Activated CD8-positive, alpha-beta memory T cell treated with anti-CD3 and anti-CD28 coated beads for 24 hours (primary cell): Measurements from ENCODE around the gene FAM110A.
"Not testable (repeated sequence)": the region's sequence is repeated elsewhere in the genome, so short reads cannot be mapped to it uniquely, and the experiment has no call there.

Experiments used
- DNase-seq: peaks from one replicate; pipeline ENCODE4 v3.0.0-alpha.2; 2020

Gene FAM110A

DNA sequence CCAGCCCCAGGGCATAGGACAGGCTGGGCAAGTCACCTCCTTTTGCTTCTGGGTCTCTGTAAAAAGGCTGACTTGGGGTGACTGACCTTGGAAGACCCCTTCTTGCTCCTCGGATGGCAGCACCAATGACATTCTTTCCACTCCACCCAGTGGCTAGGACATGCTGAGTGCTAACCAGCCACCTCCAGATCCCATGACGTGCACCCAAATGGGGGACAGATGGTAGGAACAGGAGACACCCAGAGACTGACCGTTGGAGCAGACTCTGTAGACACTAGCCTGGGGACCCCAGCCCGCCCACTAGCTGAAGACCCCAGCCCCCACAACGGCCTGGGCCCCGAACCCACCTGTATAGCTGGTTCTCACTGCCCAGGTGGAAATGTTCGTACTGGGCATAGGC, 44.3 kb downstream of the FAM110A start:
- no peak for DNase-seq

DNA sequence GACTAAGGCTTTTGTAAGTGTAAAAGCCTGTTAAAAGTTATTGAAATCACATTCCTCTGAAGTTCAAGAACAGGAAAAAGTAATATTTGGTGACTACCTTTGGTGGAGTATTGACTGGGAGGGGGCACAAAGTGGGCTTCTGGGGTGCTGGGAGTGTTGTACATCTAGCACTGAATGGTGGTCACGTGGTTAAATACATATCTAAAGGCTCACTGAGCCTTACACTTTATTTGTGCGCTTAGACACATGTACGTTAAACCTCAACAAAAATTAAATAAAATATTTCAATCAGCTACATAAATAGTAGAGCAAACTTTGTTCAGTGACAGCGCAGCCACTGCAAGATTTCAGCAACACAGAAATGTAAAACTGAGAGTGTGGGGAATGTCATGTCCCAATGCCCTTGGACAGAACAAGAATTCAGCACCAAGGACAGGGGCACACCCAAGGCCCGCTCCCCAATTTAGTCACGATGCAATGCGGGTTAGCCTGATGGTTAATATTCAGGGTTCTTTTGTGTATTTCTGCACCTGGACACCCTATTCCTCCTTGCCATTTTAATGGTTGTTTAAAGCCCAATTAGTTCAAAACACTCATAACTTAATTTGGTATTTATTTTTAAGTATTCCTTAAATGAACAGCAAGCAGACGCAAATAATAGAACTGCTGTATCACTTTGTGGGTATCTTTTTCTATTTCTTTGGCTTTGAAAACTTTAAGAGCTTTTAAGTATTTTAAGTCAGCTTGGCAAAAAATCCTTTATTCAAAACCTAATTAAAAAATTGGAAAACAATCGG, 45.2 kb downstream of the FAM110A start:
- DNase-seq: no peak

DNA sequence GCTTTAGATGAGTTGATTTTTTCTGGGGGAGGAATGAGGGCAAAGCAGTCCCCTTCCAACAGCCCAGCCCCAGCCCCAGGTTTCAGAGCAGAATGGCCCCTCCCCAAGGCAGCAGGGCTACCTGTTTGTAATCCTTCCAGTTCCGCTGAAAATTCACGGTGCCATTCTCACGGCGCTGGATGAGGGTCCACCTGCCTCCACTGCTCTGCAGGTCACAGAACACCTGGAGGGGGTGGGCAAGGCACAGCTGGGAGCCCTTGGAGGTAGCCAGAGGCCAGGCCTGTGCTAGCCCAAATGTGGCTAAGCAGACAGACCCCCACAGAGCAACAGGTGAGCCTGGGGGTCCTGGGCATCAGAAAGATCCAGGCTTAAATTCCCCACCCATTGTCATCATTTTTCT, 46.1 kb downstream of the FAM110A start:
- no peak for DNase-seq

DNA sequence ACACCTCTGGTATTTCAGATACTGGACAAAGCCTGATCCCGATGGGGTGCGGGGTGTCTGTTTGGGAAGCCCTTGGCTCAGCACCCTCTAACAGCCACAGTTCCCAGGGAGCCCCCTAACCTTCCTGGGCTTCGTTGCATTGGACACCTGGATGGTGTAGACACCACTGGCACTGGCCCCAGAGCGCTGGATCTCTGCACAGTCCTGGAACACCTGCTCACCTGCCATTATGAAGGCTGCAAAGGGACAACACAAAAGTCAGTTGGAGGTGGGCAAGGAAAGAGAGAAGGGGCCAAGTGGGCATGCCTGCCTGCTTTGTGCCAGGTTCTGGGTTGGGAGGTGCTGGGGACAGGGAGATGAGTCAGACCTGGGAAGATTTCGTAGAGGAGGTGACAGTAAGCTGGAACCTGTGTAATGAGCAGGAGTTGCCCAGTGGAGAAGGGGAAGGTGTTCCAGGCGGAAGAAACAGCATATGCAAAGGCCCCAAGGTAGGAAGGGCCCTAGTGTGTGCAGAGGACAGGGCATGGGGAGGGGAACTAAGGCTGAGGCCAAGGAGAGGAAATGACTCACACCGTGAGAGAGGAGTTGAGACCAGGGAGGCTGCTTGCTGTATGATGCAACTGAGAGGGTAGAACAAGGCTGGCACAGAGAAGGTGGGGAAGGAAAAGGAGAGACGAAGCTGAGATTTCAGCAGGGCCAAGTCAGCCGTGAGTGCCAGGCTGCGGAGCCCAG, 47.7 kb downstream of the FAM110A start:
- DNase-seq: no peak

DNA sequence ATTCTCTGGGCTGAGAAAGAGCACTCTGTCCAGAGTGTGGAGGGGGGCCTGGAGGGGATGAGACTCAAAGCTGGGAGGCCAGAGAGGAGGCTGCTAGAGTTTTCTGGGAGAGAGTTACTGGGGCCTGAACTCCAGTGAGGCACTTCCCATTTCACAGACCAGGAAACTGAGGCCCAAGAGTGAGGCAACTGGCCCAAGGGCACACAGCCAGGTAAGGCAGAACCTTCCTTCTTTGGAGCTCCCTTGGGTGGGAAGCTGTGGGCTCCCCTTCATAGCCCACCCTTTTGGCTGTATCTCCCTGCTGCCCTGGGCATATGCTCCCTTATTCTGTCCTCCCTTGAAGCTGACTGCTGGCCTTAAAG, 48.2 kb downstream of the FAM110A start:
- DNase-seq: no peak

DNA sequence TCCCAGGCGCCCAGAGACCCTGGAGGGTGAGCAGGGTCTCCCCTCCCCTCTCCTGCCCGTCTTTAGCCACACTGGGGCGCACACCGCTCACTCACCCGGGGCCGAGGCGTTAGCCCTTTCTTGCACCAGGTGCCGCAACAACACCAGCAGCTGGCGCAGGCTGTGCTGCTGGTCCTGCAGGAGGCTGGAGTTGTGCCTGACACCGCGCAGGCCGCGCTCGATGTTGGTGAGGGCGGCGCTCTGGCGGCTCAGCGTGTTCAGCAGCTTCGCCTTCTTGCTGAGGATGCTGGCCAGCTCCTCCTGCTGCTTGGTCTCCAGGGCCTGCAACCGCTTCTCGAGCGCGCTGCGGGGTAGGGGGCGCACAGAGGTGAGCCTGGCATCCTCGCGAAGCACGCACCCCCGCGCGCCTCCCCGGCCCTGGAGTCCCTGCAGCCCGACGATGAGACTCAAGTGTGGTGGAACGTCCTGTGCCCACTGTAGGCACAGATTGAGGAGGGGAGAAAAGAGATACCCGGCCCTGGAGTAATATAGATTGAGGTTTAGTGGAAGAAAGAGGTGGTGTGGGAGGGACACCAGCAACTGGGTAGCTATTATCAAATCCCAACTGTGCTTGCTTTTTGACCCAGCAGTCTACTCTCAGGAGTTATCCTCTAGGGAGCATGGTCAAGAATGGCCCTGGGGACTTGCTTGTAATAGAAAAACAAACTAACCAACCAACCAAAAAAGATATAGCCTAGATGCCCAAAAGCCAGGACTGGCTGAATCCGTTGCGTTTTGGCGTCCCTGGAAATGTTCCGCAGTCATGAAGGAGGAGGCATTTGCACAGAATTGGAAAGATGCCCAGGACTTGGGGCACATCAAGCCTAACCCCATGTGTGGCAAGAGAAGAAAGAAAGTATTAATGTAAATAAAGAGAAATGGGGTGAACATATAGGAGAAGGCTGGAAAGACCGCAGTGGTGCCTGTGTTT, 51.8 kb downstream of the FAM110A start:
- no peak for DNase-seq

DNA sequence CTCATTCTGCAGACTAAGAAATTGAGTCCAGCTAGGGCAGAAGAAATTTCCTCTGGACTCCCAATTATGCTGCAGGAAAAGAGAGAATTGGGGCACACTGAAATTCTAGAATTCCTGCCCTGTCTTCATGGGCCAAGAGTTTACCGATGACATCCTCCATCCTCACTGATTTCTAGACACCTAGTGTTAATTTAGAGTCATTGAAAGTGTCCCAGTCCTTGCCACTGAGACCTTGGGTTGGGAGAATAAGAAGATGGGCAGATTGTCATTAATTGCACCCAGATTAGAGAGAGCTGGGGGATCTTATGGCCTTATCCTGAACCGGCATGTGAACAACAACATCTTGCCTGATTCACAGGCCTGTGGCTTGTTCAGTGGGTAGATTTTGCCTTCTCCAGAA, 53.6 kb downstream of the FAM110A start:
- DNase-seq: no peak

DNA sequence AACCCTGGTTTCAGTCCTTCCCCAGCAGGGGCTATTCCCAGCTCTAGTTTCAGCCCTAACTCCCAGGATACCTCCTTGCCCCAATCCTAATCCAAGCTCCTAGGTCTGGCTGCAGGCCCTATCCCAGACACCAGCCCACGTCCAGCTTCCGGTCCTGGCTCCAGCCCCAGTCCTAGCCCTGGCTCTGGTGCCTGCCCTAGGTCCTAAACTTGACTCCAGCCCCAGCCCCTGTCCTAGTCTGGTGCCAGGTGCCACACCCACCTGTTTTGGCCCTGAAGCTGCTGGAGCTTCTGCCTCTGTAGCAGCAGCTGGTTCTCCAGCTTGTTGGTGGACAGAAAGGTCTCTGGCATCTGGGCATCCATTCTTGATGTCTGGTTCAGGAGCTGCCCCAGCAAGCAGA, 54.5 kb downstream of the FAM110A start:
- no peak for DNase-seq

DNA sequence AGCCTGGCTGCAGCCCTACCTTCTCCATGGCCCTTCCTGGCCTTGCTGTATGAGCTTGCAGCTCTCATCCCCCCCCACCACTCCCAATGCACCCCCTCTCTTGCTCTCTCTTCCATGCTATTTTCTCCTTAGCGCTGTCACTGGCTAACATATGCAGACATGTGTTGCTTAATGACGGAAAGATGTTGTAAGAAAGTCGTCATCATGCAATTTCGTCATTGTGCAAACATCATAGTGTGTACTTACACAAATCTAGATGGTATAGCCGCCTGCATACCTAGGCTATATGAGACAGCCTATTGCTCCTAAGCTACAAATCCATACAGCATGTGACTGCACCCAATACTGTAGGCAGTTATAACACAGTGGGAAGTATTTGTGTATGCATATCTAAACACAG, 55.6 kb downstream of the FAM110A start:
- no peak for DNase-seq

DNA sequence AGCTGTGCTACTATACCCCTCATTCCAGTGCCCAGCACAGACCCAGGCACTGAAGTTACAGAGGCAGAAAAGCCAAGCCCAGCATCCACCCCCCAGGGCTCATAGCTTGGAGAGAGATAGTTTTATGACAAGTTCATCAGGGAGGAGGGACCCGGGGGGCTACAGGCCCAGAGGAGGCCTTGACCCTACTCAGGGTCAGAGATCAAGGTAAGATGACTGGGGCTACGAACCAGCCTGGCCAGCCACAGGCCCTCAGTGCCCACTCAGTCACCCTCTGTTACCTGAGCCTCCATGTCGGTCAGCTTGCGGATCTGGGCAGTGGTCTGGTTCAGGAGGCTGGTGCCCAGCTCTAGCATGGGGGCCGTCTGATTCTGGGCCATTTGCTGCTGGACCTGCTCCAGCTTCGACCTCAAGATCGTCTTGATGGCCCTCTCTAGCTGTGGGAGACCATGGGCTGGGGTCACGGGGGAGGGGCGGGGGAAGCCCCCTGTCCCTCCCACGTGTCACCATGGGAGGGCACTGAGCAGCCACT, 56.5 kb downstream of the FAM110A start:
- DNase-seq: no peak

DNA sequence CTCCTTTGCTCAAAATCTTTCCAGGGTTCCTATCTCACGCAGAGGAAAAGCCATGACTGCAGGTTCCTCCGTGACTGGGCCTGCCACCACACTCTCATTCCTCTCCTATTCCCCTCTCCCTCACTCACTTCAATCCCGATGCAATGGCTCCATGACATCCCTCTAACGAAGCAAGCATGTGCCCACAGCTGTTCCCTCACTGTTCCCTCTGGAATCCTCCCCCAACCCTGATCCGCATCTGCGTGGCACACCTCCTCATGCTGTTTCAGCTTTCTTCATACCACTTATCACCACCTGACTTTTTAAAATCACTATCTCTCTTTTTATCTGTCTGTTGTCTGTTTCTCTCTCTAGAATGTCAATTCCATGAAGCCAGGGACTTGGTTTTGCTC, 57.1 kb downstream of the FAM110A start:
- DNase-seq: no peak

DNA sequence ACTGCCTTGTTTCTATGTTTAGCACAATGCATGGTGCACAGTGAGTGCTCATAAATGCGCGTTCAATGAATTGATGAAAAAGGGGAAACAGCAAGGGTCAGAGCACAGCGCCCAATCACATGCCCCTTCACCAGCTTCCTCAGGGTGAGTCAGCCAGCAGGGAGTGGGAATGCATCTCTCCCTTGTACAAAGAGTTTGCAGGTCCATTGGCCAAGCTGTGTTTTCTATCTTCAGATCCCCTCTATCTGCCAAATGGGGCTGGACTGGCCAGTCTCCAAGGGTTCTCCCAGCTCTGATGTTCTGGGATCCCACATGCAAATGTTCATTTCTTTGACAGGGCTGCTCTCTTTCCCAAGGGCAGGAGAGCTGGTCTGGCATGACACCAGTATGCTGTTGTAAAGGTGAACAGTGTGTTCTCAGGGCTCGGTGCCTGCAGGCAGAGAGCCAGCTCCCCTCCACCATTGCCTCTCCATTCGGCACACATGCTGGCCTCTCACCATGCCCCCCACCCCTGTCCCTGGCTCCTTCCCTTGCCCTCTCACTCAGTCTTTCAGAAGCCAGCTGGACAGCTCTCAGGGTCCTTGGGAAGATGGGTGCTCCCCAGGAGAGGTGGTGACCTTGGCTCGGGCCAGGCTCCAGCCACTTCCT, 57.7 kb downstream of the FAM110A start:
- DNase-seq: no peak

DNA sequence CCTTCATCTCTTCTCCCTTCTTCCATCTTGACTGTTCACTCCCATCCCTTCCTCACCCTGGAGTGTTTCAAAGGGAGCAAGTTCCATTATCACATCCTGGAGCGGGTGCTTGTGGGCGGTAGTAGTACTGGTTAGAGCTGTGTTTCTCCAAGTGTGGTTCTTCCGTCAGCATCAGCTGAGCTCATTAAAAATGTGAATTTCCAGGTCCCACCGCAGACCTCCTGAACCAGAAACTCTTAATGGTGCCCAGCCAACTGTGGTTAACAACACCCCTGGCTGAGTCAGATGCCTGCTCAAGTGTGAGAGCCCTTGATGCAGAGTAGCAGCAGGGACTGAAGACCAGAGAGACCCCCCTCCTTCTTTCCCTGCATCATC, 58.2 kb downstream of the FAM110A start:
- no peak for DNase-seq

DNA sequence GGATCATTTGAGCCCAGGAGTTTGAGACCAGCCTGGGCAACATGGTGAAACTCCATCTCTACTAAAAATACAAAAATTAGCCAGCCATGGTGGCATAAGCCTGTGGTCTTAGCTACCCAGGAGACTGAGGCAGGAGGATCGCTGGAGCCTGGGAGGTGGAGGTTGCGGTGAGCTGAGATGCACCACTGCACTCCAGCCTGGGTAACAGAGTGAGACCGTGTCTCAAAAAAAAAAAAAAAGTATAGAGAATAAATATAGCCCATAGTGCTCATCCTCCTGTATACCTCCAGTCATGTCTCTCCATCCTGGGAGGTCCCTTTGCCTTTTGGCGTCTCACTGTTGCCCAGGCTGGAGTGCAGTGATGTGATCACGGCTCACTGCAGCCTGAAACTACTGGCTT, 58.9 kb downstream of the FAM110A start:
- not testable (repeated sequence) for DNase-seq
